Measurements from ENCODE around the gene HENMT1. TPM values are rescaled to one million over a fixed set of nuclear protein-coding genes. Genes with fewer than 3 reads are reported as not detected.

HENMT1 gene
- total and polyA plus RNA-seq, 9 of the 15 experiments (the other 6 are each of a cell fraction or from before 2014, with no cell fraction given), result not detected

DNA sequence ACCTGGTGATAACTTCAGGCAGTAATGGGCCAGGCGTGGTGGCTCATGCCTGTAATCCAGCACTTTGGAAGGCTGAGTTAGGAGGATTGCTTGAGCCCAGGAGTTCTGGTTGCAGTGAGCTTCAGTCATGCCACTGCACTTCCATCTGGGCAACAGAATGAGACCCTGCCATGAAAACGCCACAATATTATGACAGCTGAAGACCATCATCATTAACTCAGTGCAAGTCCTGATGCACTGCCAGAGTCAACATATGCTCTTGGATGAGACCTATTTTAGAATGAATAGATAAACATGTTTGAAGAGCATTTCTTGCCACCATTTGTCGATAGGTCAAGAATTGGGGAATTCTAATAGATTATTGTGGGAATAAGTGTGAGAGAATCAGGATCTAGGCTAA is 26.4 kb downstream of the HENMT1 start:
- Histone ChIP-seq H3K79me2 (ENCODE audit: control insufficient read depth, insufficient read depth, low read length) (no peaks in the 10 kb centered on the region), H3K4me2 (ENCODE audit: insufficient read depth, low read length) (no peak overlapping the region), H3K36me3 (ENCODE audit: control insufficient read depth, insufficient read depth, low read length) (peaks cover 14% of the 10 kb centered on the region; the same call in 2 of the 3 replicates), H3K9me3 (replicated peaks; ENCODE audit: control insufficient read depth, insufficient read depth, low read depth, low read length) (no peaks in the 10 kb centered on the region), H3K4me1 (replicated peaks in 1 of 2; ENCODE audit: control insufficient read depth in 2 of 2, insufficient read depth in 2 of 2, low read length in 2 of 2) (no peaks in the 10 kb centered on the region), H3K4me3 (no peak overlapping the region), H3K9me1 (ENCODE audit: control insufficient read depth, insufficient read depth, low read length) (no peaks in the 10 kb centered on the region), H4K20me1 (replicated peaks; ENCODE audit: control insufficient read depth, insufficient read depth, low read length) (no peaks in the 10 kb centered on the region), H3K9ac (ENCODE audit: insufficient read depth in 1 of 2, low read depth in 2 of 2, low read length in 2 of 2) (no peak overlapping the region), H3K27me3 (ENCODE audit: control insufficient read depth in 2 of 2, insufficient read depth in 2 of 2, low read length in 2 of 2) (no peaks in the 10 kb centered on the region), H2AFZ (ENCODE audit: low read depth, low read length) (no peak overlapping the region), H3K27ac (ENCODE audit: extremely low read depth, low read depth, low read length) (no peak overlapping the region)
- FAIRE-seq (no peak), ATAC-seq (no peak), DNase-seq (ENCODE audit: extremely low read depth in 1 of 4, low spot score in 3 of 4) (no peak)
- BruUV-seq (replicated peaks), result no TSS peak
- 71% methylated on average over 3 of the region's 3 CpGs for WGBS (ENCODE audit: insufficient coverage, low coverage, missing lambda C conversion rate)
- in situ Hi-C loops (cut with MboI) (loop anchor here (25.0 kb wide), 1 partner anchor 847 kb away; no protein-coding TSS in a partner anchor), intact Hi-C loops (cut with micrococcal nuclease) (no loop called here)
- TF ChIP-seq ADNP (tag; IDR thresholded peaks at IDR 0.05), result no peak
- TF ChIP-seq STAT5A (IDR thresholded peaks at IDR 0.05; ENCODE audit: borderline replicate concordance, low read length), result no peak
- TF ChIP-seq, protein P1, sequence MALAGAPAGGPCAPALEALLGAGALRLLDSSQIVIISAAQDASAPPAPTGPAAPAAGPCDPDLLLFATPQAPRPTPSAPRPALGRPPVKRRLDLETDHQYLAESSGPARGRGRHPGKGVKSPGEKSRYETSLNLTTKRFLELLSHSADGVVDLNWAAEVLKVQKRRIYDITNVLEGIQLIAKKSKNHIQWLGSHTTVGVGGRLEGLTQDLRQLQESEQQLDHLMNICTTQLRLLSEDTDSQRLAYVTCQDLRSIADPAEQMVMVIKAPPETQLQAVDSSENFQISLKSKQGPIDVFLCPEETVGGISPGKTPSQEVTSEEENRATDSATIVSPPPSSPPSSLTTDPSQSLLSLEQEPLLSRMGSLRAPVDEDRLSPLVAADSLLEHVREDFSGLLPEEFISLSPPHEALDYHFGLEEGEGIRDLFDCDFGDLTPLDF (CRISPR knock-in tag; IDR thresholded peaks at IDR 0.05), result no peak
- no peak for TF ChIP-seq ZNF431 (CRISPR knock-in tag; IDR thresholded peaks at IDR 0.05)
- TF ChIP-seq, protein P2, sequence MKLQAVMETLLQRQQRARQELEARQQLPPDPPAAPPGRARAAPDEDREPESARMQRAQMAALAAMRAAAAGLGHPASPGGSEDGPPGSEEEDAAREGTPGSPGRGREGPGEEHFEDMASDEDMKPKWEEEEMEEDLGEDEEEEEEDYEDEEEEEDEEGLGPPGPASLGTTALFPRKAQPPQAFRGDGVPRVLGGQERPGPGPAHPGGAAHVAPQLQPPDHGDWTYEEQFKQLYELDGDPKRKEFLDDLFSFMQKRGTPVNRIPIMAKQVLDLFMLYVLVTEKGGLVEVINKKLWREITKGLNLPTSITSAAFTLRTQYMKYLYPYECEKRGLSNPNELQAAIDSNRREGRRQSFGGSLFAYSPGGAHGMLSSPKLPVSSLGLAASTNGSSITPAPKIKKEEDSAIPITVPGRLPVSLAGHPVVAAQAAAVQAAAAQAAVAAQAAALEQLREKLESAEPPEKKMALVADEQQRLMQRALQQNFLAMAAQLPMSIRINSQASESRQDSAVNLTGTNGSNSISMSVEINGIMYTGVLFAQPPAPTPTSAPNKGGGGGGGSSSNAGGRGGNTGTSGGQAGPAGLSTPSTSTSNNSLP (IDR thresholded peaks at IDR 0.05; ENCODE audit: borderline replicate concordance, low read depth, low read length), result no peak
- no peak for TF ChIP-seq BRD9 (IDR thresholded peaks at IDR 0.05; ENCODE audit: low read depth, partially characterized antibody)
- TF ChIP-seq PRPF4 (IDR thresholded peaks at IDR 0.05; ENCODE audit: insufficient read depth, low read depth, low read length, poor library complexity, severe bottlenecking), result no peak
- TF ChIP-seq SP1 (CRISPR knock-in tag; IDR thresholded peaks at IDR 0.05), result no peak
- no peak for TF ChIP-seq ZNF445 (CRISPR knock-in tag; IDR thresholded peaks at IDR 0.05; ENCODE audit: low read depth)
- no peak for TF ChIP-seq HSF4 (CRISPR knock-in tag; IDR thresholded peaks at IDR 0.05; ENCODE audit: borderline replicate concordance)
- TF ChIP-seq, protein P3, sequence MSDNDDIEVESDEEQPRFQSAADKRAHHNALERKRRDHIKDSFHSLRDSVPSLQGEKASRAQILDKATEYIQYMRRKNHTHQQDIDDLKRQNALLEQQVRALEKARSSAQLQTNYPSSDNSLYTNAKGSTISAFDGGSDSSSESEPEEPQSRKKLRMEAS (CRISPR knock-in tag; IDR thresholded peaks at IDR 0.05), result no peak
- TF ChIP-seq RCOR1 (IDR thresholded peaks at IDR 0.05; ENCODE audit: borderline replicate concordance in 1 of 2, low read depth in 2 of 2, low read length in 2 of 2), result no peak
- TF ChIP-seq NR1H2 (CRISPR knock-in tag; IDR thresholded peaks at IDR 0.05), result no peak
- TF ChIP-seq ZNF584 (CRISPR knock-in tag; IDR thresholded peaks at IDR 0.05; ENCODE audit: low read depth), result no peak
- TF ChIP-seq FOXA1 (IDR thresholded peaks at IDR 0.05; ENCODE audit: borderline replicate concordance), result no peak
- no peak for TF ChIP-seq FIP1L1 (IDR thresholded peaks at IDR 0.05; ENCODE audit: low read depth, low read length, poor library complexity, severe bottlenecking)
- TF ChIP-seq BRD4 (IDR thresholded peaks at IDR 0.05), result no peak
- no peak for TF ChIP-seq ZNF282 (CRISPR knock-in tag; IDR thresholded peaks at IDR 0.05)
- no peak for TF ChIP-seq THRAP3 (IDR thresholded peaks at IDR 0.05; ENCODE audit: borderline replicate concordance)
- ChIA-PET CTCF (ENCODE audit: low intra/inter-chr PET ratio) (no interaction called here), POLR2A (interaction anchor here (0.6 kb wide), 1 partner anchor 438 kb away, joined by 3 read pairs; no protein-coding TSS in a partner anchor)
